HG02678 (cell line): ENCODE data around the gene MYF6.
"Not testable (repeated sequence)": the region's sequence is repeated elsewhere in the genome, so short reads cannot be mapped to it uniquely, and the experiment has no call there.

ENCODE experiments used
- ATAC-seq: cut with Tn5 transposase; IDR thresholded peaks from one replicate; pipeline ENCODE4 v1.9.1; 2021; ENCODE audit warnings: mild to moderate bottlenecking, moderate library complexity; ENCODE audit not compliant: unreplicated experiment

Gene MYF6

DNA sequence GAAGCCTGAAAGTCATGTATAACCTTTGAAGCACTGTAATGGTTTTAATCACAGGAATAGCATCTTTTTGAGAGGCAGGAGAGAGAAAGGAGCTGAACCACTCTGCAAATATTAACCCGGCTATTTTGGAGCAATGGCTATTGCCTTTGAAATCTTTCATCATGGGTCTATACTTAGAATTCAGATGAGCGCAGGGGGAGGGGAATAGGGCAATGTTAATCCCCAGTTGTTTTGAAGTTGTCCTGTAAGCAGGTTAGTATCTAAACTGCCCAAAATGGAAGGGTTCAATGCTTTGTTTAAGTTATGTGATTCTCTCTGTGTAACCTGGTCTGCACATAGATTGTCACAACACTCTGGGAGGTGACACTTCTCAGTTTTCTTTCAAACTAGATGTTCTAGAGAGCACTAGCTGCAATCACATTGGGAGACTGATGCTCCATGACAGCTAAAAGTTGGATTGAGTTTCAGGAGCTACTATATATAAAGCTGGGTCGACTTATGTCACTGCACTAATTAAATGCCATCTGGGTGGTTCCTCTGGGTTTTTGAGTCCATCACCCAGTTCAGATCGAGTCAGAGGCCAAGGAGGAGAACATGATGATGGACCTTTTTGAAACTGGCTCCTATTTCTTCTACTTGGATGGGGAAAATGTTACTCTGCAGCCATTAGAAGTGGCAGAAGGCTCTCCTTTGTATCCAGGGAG lies at the start of gene MYF6:
Gene MYF6 (plus strand): TSS at position 509 of the 704 bp plus-strand sequence. CDS start 86 bp downstream, at position 595.
- no peak for ATAC-seq

DNA sequence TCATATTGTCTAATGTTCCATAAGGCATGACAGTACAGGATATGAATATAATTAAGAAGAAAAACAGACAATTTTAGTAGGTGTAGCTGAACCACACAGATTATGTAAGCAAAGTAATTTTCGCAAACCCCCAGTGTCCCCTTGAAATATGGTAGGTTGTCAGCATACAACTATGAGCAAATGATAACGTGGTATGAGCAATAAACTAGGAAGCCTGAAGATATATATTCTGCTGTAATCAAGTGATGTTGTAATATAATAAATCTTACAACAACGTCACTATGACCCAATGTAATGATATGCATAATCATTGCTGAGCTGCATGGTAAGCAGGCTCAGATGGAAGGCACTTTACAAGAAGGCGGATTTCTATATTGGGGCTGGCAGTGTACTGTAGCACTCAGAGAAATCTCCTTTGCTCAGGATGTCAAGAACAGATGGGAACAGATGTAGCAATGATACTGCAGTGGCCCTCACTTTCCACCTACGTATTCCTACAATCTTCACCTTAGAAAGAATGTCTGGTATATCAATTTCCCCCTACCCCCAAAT lies 47.8 kb upstream of the MYF6 start:
- ATAC-seq: no peak

- no peak for ATAC-seq
Observed at GRCh38 chr12:80662586-80662985, 44.8 kb upstream of the MYF6 start.

DNA sequence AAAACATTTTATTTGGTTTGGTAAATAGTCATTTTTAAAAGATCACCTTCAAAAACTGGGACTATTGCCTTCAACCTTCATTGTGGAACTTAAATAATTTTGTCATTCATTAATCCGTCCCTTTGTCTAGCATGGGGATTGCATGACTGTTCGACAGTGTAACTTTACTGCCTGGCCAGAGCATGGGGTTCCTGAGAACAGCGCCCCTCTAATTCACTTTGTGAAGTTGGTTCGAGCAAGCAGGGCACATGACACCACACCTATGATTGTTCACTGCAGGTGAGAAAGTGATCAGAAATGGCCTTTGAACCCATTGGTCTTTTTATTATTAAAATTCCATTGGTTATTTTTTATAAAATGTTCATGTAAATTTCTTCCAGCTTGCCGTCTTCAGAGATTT lies 37.2 kb upstream of the MYF6 start:
- no peak for ATAC-seq

DNA sequence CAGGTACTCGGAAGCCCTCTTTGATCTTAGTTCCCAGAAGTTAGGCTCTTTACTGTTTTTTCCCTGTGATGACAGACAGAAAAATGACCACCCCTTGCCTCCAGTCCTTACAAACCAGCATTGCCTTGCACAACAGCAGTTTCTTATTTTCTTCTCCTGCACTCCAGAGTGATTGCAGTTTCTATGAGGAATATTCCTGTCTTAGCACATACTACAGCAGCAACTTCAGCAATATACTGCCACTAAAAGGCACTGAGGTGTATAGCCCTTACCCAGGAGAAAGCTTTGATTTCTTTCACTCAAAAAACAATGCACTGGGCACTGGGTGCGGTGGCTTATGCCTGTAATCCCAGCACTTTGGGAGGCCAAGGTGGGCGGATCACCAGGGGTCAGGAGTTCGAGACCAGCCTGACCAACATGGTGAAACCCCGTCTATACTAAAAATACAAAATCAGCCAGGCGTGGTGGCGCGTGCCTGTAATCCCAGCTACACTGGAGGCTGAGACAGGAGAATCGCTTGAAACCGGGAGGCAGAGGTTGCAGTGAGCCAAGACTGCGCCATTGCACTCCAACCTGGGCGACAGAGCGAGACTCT lies 31.3 kb upstream of the MYF6 start:
- ATAC-seq: not testable (repeated sequence)

GRCh38 chr12:80676856-80677255 lies 30.6 kb upstream of the MYF6 start:
- ATAC-seq: no peak

- no peak for ATAC-seq
Observed at GRCh38 chr12:80677994-80678393, 29.4 kb upstream of the MYF6 start.

DNA sequence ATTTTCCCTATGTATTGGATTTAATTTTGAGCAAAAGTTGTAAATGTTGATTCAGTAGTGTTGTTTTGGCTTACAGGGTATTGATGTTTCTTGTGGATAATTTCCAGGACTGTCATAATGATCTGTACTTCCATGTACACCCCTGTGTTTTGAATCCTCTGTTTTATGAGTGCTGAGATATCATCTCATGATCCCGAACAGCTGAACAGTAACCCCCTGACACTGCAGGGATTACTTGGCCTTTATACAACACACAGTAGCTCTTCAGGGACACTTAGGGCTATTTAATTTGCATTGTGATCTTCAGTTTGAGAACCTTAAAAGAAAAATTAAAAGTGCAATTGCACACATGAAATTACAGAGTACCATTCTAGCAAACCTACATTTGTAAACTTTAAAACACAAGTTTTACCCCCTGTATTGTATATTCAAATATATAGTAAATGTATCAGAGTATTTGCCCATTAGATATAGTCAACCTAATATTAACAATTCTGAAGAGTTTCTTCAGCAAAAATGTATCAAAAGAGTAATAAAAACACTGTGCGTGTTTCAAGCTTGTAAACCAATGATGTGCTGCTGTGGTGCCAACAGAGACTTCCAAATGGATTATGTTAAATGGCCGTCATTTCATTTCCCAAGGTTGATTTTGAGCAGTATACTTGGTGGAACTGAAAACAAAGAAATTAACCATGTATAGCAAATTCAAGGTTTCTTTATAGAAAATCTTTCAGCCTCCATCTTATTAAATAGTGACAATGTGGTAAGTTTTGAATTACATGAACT lies 27.9 kb upstream of the MYF6 start:
- ATAC-seq: no peak

- ATAC-seq: no peak
Observed at GRCh38 chr12:80681287-80681686, 26.1 kb upstream of the MYF6 start.

DNA sequence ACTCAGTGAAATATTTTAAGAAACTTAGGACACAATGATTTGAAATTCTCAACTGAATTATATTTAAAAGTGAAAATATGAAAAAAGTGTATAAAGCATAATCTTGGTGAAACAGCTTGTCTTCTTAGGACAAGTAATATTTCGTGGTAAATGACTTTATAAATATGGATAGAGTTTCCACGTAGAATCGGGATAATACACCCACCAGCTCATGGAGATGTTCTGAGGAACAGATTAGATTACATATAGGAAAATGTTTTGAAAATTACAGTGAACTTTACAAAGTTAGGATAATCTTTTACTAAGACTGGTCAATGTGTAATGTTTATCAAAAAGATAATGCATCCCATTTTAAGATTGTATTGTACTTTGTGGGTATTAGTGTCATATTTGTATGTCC lies 25.6 kb upstream of the MYF6 start:
- ATAC-seq: no peak

- ATAC-seq: no peak
Observed at GRCh38 chr12:80684077-80684495, 23.3 kb upstream of the MYF6 start.

DNA sequence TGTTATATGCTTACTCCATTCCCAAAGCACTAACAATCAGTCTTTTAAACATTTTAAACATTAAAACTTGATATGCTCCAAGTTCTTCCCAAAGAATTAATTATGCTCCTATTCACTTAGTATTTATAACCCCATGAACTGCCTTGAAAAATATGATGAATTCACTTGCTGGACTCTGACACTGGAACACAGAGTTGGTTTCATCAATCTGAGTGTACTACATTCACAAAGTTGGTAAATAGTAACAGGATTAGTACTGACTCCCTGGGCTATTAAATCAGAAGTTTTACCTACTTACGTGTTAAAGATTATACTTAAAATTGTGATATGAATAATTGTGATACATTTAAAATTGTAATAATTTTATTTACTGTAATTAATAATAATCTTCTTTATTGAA lies 17.3 kb upstream of the MYF6 start:
- ATAC-seq: no peak

GRCh38 chr12:80690513-80690912 lies 16.9 kb upstream of the MYF6 start:
- no peak for ATAC-seq

DNA sequence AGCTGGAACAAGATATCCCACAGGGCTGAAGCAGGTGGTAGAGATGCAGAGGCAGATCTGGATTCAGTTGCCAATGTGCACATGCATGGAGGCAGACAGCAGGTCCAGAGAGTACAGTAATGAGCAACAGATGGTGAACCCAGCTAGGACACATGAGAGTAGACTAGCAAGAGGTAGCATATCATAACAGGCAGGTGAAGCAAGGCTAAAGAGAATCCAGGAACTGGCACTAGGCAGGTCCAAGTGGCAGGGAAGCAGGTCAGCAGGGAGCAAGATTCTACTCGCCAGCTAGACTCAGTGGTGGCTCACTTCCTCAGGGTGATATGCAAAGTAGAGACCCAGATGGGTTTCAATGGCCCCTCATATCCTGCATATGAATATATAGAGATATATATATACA lies 15.3 kb upstream of the MYF6 start:
- no peak for ATAC-seq

DNA sequence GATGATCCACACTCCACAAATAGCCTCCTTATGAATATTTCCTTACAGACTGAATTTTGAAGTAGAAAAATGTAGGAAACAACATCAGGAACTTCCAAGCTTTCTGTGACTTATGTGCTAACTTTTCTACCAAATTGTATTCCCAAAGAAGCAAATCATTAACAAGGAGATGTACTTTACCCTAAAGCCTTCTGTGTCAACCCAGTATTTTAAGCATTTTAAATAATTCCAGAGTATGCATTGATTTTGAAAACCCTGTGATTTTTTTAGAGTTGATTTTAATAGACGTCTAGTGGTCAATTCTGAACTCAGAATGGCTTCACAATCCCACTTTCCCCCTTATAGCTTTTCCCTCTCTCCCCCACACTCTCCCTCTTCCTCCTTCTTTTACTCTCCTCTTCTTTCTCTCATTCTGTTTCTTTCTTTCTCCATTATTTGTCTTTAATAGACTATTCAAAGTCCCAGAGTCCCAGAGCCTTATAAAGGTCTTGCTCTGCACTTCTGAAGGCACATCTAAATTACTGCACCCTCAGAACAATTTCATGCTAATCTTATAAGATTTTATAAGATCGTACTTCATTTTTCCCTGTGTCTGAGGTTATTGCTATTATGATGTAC lies 10.1 kb upstream of the MYF6 start:
- no peak for ATAC-seq

DNA sequence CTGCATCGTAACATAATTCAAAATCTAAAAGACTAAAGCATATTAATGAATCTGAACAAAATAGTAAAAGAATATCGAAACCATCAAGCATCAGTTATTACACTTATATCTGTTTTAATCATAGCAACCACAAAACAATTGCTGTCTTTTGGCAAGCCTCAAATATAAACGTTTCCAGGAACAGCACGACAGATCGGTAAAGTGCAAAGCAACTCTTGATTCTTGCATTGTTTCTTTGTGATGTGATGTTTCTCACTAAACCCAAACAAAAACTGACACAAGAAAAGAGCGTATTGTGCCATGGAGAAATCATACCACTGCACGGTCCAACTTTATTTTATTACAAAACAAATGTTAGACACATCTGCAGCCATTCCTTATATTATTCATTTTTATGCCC lies 9.2 kb upstream of the MYF6 start:
- no peak for ATAC-seq

DNA sequence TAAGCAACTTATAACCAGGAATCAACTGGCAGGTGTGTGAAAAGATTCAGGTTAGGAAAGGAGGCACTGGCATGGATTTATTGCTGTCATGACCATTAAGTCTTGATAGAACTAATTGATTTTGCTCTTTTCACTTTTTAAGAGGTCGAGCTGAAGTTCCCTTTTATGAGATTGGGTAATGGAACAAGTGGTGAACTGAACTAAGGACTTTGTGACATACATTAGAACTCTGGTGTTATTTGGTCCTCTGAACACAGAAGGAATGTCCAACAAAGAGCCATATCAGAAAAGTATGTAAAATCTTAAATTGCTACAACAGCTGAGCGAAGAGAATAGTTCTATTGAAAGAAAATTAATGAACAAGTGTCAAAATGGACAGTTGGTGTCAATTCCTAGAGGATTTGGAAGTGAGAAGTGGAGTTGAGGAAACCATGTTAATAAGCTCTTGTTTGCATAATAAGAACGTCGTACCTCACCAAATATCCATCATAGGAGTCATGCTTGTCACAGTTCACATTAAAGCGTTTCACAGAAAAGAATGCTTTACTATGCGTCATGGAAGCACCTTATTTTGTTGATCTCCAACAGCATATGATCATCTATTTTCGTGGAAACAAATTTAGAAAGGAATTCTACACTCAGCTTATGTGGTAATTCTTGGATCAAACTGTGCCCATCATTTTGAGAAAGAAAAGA lies 8.4 kb upstream of the MYF6 start:
- no peak for ATAC-seq

DNA sequence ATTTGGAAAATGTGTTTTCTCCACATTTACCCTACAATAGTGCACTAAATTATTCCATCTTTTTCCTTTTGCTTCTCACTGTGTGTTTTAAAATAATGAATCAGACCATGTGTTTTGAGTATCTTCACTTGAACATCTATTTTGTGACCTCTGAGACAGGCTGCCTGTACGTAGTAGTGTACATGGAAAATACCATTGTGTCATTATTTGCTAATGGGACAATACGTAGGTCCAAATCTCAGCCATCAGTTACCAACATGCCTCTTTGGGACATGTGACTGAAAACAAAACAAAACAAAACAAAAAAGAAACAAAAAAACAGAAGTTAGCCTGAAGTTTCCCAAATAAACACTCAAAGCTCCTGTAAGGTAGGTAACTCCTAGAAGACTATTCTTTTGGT lies 7.1 kb upstream of the MYF6 start:
- no peak for ATAC-seq

GRCh38 chr12:80701388-80701787 lies 6.0 kb upstream of the MYF6 start:
- no peak for ATAC-seq

DNA sequence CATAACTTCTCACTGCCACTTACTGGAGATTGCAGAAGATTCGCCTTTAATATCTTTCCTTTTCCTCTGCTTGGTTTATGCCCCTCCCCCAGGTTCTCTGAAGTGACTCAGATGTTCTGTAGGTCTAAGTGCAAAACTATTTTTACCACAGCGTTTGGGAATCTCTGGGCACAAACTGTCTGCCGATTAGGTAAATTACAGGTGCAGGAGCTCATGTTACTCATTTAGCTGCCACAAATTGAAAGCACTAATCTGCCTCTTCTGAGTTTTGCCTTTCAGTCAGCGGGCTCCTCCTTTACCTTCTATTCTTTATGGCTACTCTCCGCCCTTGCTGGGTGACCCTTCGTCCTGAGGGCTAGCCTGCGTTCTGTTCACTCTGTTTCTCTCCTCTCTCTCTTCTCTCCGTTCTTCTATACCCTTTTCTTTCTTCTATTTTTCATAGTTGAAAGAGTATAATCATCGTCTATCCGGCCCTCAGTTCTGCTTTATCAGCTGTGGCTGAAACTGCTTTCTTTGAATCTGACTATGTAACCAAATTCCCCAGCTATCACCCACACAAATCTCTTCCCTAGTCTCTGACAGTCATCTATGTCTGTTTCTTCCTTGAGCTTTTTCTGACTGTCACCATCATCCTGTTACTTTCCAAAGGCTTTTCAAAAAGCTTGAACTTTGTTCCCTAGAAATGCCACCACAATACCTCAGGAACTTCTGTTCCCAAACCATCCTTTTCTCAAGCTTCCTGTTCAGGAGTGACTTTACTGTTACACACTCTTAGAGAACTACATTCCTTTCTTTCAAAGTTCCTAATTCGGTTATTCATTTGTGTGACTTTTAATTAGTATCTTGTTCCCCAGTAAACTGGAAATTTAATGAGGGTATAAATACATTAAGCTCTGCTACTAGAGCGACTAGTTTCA lies 4.3 kb upstream of the MYF6 start:
- ATAC-seq: peak; percentile 82
